ENCODE results near the gene UGT1A8. TPM values are rescaled to one million over a fixed set of nuclear protein-coding genes. Genes with fewer than 3 reads are reported as not detected.
"Not testable (repeated sequence)": the region's sequence is repeated elsewhere in the genome, so short reads cannot be mapped to it uniquely, and the experiment has no call there.

Gene UGT1A8
- total RNA-seq, 1 donor from 2014 or later, result not detected

DNA sequence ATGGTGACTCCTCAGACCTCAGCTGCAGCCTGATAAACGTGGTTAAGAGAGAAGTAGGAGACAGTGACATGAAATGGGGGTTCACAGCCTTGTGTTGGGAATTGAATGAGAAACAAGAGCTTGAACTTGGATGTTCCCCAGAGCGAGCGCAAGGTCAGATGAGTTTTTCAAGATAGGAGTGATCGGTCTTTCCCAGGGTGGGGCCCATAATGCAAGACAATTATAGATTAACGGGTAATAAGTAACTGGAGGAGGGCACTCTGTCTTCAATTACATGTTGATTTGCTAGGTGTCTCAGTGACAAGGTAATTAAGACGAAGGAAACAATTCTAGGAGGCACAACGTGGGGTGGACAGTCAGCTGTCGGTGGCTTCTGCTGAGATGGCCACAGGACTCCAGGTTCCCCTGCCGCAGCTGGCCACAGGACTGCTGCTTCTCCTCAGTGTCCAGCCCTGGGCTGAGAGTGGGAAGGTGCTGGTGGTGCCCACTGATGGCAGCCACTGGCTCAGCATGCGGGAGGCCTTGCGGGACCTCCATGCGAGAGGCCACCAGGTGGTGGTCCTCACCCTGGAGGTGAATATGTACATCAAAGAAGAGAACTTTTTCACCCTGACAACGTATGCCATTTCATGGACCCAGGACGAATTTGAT, 95.3 kb downstream of the UGT1A8 start, which contains the start of gene UGT1A5:
Gene UGT1A5 (plus strand): TSS at position 297 of the 651 bp plus-strand sequence. CDS start 85 bp downstream, at position 382.
- Mint-ChIP-seq H3K4me1 (ENCODE audit: low read depth, unreplicated experiment) (no peaks in the 10 kb centered on the region), H3K27ac (ENCODE audit: unreplicated experiment) (no peak within 1 kb of the TSS), H3K4me3 (ENCODE audit: unreplicated experiment) (no peak within 1 kb of the TSS), H3K36me3 (ENCODE audit: unreplicated experiment) (no peaks in the 10 kb centered on the region), H3K27me3 (ENCODE audit: unreplicated experiment) (peaks cover 1% of the 10 kb centered on the region), H3K9me3 (ENCODE audit: unreplicated experiment) (no peaks in the 10 kb centered on the region)
- TF ChIP-seq, protein P1, sequence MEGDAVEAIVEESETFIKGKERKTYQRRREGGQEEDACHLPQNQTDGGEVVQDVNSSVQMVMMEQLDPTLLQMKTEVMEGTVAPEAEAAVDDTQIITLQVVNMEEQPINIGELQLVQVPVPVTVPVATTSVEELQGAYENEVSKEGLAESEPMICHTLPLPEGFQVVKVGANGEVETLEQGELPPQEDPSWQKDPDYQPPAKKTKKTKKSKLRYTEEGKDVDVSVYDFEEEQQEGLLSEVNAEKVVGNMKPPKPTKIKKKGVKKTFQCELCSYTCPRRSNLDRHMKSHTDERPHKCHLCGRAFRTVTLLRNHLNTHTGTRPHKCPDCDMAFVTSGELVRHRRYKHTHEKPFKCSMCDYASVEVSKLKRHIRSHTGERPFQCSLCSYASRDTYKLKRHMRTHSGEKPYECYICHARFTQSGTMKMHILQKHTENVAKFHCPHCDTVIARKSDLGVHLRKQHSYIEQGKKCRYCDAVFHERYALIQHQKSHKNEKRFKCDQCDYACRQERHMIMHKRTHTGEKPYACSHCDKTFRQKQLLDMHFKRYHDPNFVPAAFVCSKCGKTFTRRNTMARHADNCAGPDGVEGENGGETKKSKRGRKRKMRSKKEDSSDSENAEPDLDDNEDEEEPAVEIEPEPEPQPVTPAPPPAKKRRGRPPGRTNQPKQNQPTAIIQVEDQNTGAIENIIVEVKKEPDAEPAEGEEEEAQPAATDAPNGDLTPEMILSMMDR (IDR thresholded peaks at IDR 0.05; ENCODE audit: partially characterized antibody, unreplicated experiment), result no peak
- no peak for DNase-seq

DNA sequence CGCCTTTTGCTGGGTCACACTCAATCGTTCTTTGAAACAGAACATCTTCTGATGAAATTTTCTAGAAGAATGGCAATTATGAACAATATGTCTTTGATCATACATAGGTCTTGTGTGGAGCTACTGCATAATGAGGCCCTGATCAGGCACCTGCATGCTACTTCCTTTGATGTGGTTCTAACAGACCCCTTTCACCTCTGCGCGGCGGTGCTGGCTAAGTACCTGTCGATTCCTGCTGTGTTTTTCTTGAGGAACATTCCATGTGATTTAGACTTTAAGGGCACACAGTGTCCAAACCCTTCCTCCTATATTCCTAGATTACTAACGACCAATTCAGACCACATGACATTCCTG, 95.8 kb downstream of the UGT1A8 start:
- Mint-ChIP-seq H3K4me1 (ENCODE audit: low read depth, unreplicated experiment) (no peaks in the 10 kb centered on the region), H3K36me3 (ENCODE audit: unreplicated experiment) (no peaks in the 10 kb centered on the region), H3K27ac (ENCODE audit: unreplicated experiment) (no peak overlapping the region), H3K9me3 (ENCODE audit: unreplicated experiment) (no peaks in the 10 kb centered on the region), H3K4me3 (ENCODE audit: unreplicated experiment) (no peak overlapping the region), H3K27me3 (ENCODE audit: unreplicated experiment) (peaks cover 1% of the 10 kb centered on the region)
- TF ChIP-seq, protein P1 (IDR thresholded peaks at IDR 0.05; ENCODE audit: partially characterized antibody, unreplicated experiment), result no peak
- DNase-seq, result no peak

DNA sequence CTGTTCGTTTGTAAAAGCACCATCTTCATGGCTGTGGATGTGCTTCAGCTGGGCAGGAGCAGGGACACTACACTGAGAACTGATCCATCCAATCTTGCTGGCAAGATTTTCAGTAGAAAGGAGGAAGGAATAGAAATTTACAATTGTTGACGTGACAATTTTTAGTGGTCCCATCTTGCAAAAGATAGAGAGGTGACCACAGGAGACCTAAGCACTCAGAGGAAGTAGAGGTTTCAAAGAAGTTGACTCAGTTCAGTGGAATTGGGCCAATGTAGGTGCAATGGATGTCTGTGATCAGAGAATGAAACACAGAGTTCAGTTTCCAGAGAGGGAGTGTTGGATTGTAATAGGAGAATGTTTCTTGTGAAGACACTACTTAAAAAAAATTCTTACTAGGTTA, 96.7 kb downstream of the UGT1A8 start:
- no peaks in the 10 kb centered on the region for H3K9me3 Mint-ChIP-seq (ENCODE audit: unreplicated experiment)
- no peaks in the 10 kb centered on the region for H3K36me3 Mint-ChIP-seq (ENCODE audit: unreplicated experiment)
- TF ChIP-seq, protein P1 (IDR thresholded peaks at IDR 0.05; ENCODE audit: partially characterized antibody, unreplicated experiment), result no peak

DNA sequence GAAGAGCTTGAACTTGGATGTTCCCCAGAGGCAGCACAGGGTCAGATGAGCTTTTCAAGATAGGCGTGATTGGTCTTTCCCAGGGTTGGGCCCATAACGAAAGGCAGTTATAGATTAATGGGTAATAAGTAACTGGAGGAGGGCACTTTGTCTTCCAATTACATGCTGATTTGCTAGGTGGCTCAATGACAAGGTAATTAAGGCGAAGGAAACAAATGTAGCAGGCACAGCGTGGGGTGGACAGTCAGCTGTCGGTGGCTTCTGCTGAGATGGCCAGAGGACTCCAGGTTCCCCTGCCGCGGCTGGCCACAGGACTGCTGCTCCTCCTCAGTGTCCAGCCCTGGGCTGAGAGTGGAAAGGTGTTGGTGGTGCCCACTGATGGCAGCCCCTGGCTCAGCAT, 101.1 kb downstream of the UGT1A8 start, which contains the start of gene UGT1A4:
Gene UGT1A4 (plus strand): TSS at position 185 of the 400 bp plus-strand sequence. CDS start 85 bp downstream, at position 270.
- H3K4me3 Mint-ChIP-seq (ENCODE audit: unreplicated experiment), result no peak within 1 kb of the TSS
- DNase-seq, result no peak
- H3K27me3 Mint-ChIP-seq (ENCODE audit: unreplicated experiment), result no peaks in the 10 kb centered on the region
- no peak within 1 kb of the TSS for H3K27ac Mint-ChIP-seq (ENCODE audit: unreplicated experiment)
- TF ChIP-seq, protein P1 (IDR thresholded peaks at IDR 0.05; ENCODE audit: partially characterized antibody, unreplicated experiment), result no peak
- H3K4me1 Mint-ChIP-seq (ENCODE audit: low read depth, unreplicated experiment), result no peaks in the 10 kb centered on the region
- H3K9me3 Mint-ChIP-seq (ENCODE audit: unreplicated experiment), result no peaks in the 10 kb centered on the region
- H3K36me3 Mint-ChIP-seq (ENCODE audit: unreplicated experiment), result no peaks in the 10 kb centered on the region

More for the DNA sequence above, 96.7 kb downstream of the UGT1A8 start:
- Mint-ChIP-seq H3K4me3 (ENCODE audit: unreplicated experiment) (no peak overlapping the region), H3K27ac (ENCODE audit: unreplicated experiment) (no peak overlapping the region), H3K4me1 (ENCODE audit: low read depth, unreplicated experiment) (no peaks in the 10 kb centered on the region), H3K27me3 (ENCODE audit: unreplicated experiment) (peaks cover 1% of the 10 kb centered on the region)
- no peak for DNase-seq

DNA sequence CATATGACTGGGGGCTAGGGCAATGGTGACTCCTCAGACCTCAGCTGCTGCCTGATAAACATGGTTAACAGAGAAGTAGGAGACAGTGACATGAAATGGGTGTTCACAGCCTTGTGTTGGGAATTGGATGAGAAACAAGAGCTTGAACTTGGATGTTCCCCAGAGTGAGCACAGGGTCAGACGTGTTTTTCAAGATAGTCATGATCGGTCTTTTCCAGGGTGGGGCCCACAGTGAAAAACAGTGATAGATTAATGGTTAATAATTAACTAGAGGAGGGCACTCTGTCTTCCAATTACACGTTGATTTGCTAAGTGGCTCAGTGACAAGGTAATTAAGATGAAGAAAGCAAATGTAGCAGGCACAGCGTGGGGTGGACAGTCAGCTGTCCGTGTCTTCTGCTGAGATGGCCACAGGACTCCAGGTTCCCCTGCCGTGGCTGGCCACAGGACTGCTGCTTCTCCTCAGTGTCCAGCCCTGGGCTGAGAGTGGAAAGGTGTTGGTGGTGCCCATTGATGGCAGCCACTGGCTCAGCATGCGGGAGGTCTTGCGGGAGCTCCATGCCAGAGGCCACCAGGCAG, 111.4 kb downstream of the UGT1A8 start, which contains the start of gene UGT1A3:
Gene UGT1A3 (plus strand): TSS at position 320 of the 579 bp plus-strand sequence. CDS start 85 bp downstream, at position 405.
- Mint-ChIP-seq H3K9me3 (ENCODE audit: unreplicated experiment) (no peaks in the 10 kb centered on the region), H3K4me3 (ENCODE audit: unreplicated experiment) (no peak within 1 kb of the TSS), H3K4me1 (ENCODE audit: low read depth, unreplicated experiment) (no peaks in the 10 kb centered on the region), H3K36me3 (ENCODE audit: unreplicated experiment) (peaks cover 5% of the 10 kb centered on the region), H3K27ac (ENCODE audit: unreplicated experiment) (no peak within 1 kb of the TSS), H3K27me3 (ENCODE audit: unreplicated experiment) (no peaks in the 10 kb centered on the region)
- no peak for DNase-seq
- TF ChIP-seq, protein P1 (IDR thresholded peaks at IDR 0.05; ENCODE audit: partially characterized antibody, unreplicated experiment), result no peak

DNA sequence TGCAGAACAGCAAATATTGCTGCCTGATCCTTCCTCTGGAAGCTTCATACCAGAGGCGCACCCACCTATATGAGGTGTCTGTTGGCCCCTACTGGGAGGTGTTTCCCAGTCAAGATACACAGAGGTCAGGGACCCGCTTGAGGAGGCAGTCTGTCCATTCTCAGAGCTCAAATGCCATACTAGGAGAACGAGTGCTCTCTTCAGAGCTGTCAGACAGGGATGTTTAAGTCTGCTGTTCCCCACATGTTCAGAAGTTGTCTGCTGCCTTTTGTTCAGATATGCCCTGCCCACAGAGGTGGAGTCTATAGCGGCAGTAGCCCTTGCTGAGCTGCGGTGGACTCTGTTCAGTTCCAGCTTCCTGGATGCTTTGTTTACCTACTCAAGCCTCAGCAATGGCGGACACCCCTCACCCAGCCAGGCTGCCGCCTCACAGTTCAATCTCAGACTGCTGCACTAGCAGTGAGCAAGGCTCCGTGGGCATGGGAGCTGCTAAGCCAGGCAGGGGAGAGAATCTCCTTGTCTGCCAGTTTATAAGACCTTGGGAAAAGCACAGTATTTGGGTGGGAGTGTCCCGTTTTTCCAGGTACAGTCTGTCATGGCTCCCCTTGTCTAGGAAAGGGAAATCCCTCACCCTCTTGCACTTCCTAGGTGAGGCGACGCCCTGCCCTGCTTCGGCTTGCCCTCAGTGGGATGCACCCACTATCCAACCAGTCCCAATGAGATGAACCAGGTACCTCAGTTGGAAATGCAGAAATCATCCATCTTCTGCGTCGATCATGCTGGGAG, 119.6 kb downstream of the UGT1A8 start:
- H3K4me3 Mint-ChIP-seq (ENCODE audit: unreplicated experiment); H3K36me3 Mint-ChIP-seq (ENCODE audit: unreplicated experiment); H3K9me3 Mint-ChIP-seq (ENCODE audit: unreplicated experiment); DNase-seq; H3K27ac Mint-ChIP-seq (ENCODE audit: unreplicated experiment); H3K27me3 Mint-ChIP-seq (ENCODE audit: unreplicated experiment); H3K4me1 Mint-ChIP-seq (ENCODE audit: low read depth, unreplicated experiment): not testable (repeated sequence)

All from glutamatergic neuron (in vitro differentiated cells).